HUES48 (cell line): ENCODE data around the gene CNTN4.

Experiments used
- H3K27ac ChIP-seq: one replicate; pipeline ENCODE4 v1.7.0; 2013; ENCODE audit warnings: low read depth, low read length, inconsistent platforms
- H3K27me3 ChIP-seq: 2 replicates; pipeline ENCODE4 v1.6.1; 2013; ENCODE audit warnings: mild to moderate bottlenecking, low read length; ENCODE audit not compliant: control insufficient read depth, insufficient read depth
- H3K36me3 ChIP-seq: 2 replicates; pipeline ENCODE4 v1.6.1; 2013; ENCODE audit warnings: low read length; ENCODE audit not compliant: control insufficient read depth, insufficient read depth
- H3K4me1 ChIP-seq: 2 replicates; pipeline ENCODE4 v1.6.1; 2013; ENCODE audit warnings: mild to moderate bottlenecking, low read length; ENCODE audit not compliant: control insufficient read depth, insufficient read depth
- H3K4me3 ChIP-seq: 2 replicates; pipeline ENCODE4 v1.5.1; 2013; ENCODE audit warnings: mild to moderate bottlenecking, low read depth, low read length
- H3K9ac ChIP-seq: 2 replicates; pipeline ENCODE4 v1.6.1; 2013; ENCODE audit warnings: mild to moderate bottlenecking, low read depth, low read length, moderate library complexity
- H3K9me3 ChIP-seq: 2 replicates; pipeline ENCODE4 v1.6.1; 2013; ENCODE audit warnings: low read length; ENCODE audit not compliant: control insufficient read depth, insufficient read depth

The CNTN4 gene

GRCh38 chr3:2714834-2715233 lies 616.2 kb downstream of the CNTN4 start:
- H3K27ac ChIP-seq, result no peak overlapping the region
- no peaks in the 10 kb centered on the region for H3K36me3 ChIP-seq
- no peaks in the 10 kb centered on the region for H3K27me3 ChIP-seq
- H3K4me1 ChIP-seq, result no peaks in the 10 kb centered on the region
- no peak overlapping the region for H3K9ac ChIP-seq
- no peaks in the 10 kb centered on the region for H3K9me3 ChIP-seq
- H3K4me3 ChIP-seq, result no peak overlapping the region

DNA sequence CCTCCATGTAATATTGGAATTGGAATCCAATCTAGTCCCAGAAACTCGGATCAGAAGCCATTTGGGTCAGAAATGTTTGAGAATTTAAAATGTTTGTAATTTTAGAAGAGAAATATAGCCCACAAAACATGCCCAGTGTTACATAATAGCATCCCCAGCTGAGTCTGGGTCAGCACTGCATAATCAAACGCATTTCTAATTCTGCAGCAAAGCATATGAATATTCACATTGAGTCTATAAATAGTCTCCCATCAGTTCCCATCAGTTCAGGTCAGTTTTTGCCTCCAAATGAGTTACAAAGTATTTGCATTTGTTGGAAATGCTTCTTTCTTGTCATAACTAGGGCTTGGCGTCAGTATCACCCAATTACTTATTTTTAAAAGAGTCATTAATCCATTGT lies 628.4 kb downstream of the CNTN4 start:
- Histone ChIP-seq H3K4me3 (no peak overlapping the region), H3K27ac (no peak overlapping the region), H3K9me3 (no peaks in the 10 kb centered on the region), H3K4me1 (peaks cover 10% of the 10 kb centered on the region), H3K36me3 (no peaks in the 10 kb centered on the region), H3K9ac (no peak overlapping the region), H3K27me3 (no peaks in the 10 kb centered on the region)

GRCh38 chr3:2727610-2728318 lies 629.1 kb downstream of the CNTN4 start:
- H3K36me3 ChIP-seq, result no peaks in the 10 kb centered on the region
- no peak overlapping the region for H3K27ac ChIP-seq
- H3K9ac ChIP-seq, result no peak overlapping the region
- H3K4me3 ChIP-seq, result no peak overlapping the region
- peaks cover 10% of the 10 kb centered on the region for H3K4me1 ChIP-seq
- no peaks in the 10 kb centered on the region for H3K27me3 ChIP-seq
- H3K9me3 ChIP-seq, result no peaks in the 10 kb centered on the region

- Histone ChIP-seq H3K27ac (no peak overlapping the region), H3K4me1 (0 out of 2 replicates have a peak, but pooled peaks cover 2% of the 10 kb centered on the region), H3K4me3 (no peak overlapping the region), H3K9ac (no peak overlapping the region), H3K36me3 (no peaks in the 10 kb centered on the region), H3K9me3 (no peaks in the 10 kb centered on the region), H3K27me3 (no peaks in the 10 kb centered on the region)
These were observed 633.2 kb downstream of the CNTN4 start for GRCh38 chr3:2731843-2732242.

GRCh38 chr3:2735392-2735894 lies 636.8 kb downstream of the CNTN4 start:
- H3K27ac ChIP-seq, result no peak overlapping the region
- H3K9ac ChIP-seq, result no peak overlapping the region
- H3K27me3 ChIP-seq, result no peaks in the 10 kb centered on the region
- no peaks in the 10 kb centered on the region for H3K4me1 ChIP-seq
- H3K9me3 ChIP-seq, result no peaks in the 10 kb centered on the region
- H3K36me3 ChIP-seq, result no peaks in the 10 kb centered on the region
- no peak overlapping the region for H3K4me3 ChIP-seq

DNA sequence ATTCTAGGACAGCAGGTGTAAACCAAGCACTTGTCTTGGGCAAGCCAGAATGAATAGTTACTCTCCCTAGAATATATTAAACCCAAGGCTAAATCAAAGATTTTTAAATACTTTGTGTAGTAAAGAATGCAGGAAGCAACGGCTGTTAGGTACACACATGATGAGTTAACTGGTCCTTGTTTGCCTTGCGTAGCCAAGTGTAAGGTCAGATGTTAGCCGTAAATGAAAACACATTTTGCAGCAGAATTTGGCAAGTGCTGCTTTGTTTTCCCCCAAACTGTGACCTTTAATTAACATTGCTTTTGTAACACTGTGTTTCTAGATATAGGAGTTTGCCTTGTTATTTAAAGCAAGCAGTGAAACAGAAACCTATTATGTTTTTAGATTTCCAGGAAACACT lies 642.9 kb downstream of the CNTN4 start:
- H3K27ac ChIP-seq, result no peak overlapping the region
- H3K4me3 ChIP-seq, result no peak overlapping the region
- H3K9me3 ChIP-seq, result no peaks in the 10 kb centered on the region
- H3K36me3 ChIP-seq, result no peaks in the 10 kb centered on the region
- H3K4me1 ChIP-seq, result peaks cover 10% of the 10 kb centered on the region
- H3K9ac ChIP-seq, result no peak overlapping the region
- no peaks in the 10 kb centered on the region for H3K27me3 ChIP-seq

DNA sequence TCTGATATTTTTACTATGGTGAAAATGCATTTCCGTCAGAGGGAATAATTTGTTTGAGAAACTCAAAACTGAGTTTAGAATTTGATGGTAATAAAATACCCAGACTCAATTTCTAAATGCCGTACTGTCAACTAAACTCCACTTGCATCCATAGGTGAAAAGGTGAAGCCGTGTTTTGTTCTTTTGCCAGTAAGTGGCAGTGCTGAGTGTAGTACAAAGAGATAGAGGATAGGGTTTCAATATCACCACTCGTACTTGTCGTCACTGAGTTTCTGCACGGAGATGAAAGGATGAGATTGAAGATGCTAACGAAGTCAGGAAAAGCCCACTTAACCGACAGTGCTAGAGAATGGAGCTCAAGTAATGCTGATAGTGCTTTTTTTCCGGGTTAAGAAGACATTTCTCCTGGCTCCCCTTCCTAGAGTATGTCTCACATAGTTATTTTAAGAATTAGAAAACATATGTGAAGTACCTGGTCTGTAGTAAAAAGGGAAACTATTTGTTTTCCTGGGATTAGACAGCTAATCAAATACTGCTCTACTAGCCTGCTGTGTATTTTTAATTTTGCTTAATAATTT lies 666.4 kb downstream of the CNTN4 start:
- Histone ChIP-seq H3K9me3 (no peaks in the 10 kb centered on the region), H3K4me1 (peaks cover 15% of the 10 kb centered on the region; the same call in 1 of the 2 replicates), H3K36me3 (no peaks in the 10 kb centered on the region), H3K4me3 (no peak overlapping the region), H3K9ac (no peak overlapping the region), H3K27ac (no peak overlapping the region), H3K27me3 (no peaks in the 10 kb centered on the region)

- Histone ChIP-seq H3K4me3 (no peak overlapping the region), H3K9ac (no peak overlapping the region), H3K27me3 (no peaks in the 10 kb centered on the region), H3K4me1 (peaks cover 18% of the 10 kb centered on the region; the same call in 1 of the 2 replicates), H3K9me3 (no peaks in the 10 kb centered on the region), H3K36me3 (no peaks in the 10 kb centered on the region), H3K27ac (peak overlapping the region; percentile 72)
These were observed 671.8 kb downstream of the CNTN4 start for GRCh38 chr3:2770451-2770850.

DNA sequence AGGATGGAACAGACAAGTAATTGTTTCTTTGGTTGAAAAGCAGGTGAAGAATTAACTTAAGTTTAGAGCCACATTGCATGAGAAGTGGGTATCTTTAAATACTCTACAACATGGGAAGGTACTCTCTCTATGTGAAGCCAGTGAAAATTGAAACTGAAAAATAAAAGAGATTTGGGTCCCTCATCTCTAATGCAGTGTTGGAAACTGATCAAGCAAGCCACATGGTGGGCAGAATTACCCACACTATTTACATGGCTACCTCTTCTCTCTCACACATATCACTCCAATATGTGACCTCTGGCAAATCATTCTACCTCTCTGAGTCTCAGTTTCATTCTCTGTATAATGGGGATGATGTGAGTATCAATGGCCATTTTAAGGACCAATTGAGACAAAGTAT lies 672.5 kb downstream of the CNTN4 start:
- Histone ChIP-seq H3K36me3 (no peaks in the 10 kb centered on the region), H3K4me1 (peaks cover 18% of the 10 kb centered on the region; the same call in 1 of the 2 replicates), H3K4me3 (no peak overlapping the region), H3K27ac (peak overlapping the region; percentile 72), H3K9me3 (no peaks in the 10 kb centered on the region), H3K9ac (no peak overlapping the region), H3K27me3 (no peaks in the 10 kb centered on the region)

- Histone ChIP-seq H3K4me1 (peaks cover 18% of the 10 kb centered on the region; the same call in 1 of the 2 replicates), H3K36me3 (no peaks in the 10 kb centered on the region), H3K27me3 (no peaks in the 10 kb centered on the region), H3K9me3 (no peaks in the 10 kb centered on the region), H3K27ac (no peak overlapping the region), H3K4me3 (no peak overlapping the region), H3K9ac (no peak overlapping the region)
These were observed 673.1 kb downstream of the CNTN4 start for GRCh38 chr3:2771741-2772140.

DNA sequence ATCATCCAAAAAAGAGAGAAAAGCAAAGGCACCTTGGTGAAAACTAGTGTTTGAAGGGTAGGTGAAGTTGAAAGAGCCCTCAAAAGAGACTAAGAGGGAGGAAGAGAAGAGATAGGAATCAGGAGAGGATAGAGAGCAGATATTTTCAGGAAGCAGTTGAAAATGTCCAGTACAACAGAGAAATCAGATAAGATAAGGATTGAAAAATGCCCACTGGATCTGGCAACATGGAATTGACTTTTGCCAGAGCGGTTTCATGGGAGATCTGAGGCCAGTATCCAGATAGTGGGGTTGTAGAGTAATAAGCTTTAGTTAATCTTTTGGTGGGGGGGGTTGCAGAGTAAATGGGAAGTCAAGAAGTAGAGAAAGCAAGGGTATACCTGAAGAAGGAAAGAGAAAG lies 674.1 kb downstream of the CNTN4 start:
- no peak overlapping the region for H3K4me3 ChIP-seq
- no peak overlapping the region for H3K27ac ChIP-seq
- H3K27me3 ChIP-seq, result no peaks in the 10 kb centered on the region
- no peaks in the 10 kb centered on the region for H3K9me3 ChIP-seq
- H3K36me3 ChIP-seq, result no peaks in the 10 kb centered on the region
- peaks cover 9% of the 10 kb centered on the region; the same call in 1 of the 2 replicates for H3K4me1 ChIP-seq
- no peak overlapping the region for H3K9ac ChIP-seq
